Smooth muscle cell of bladder (primary cell): Measurements from ENCODE around the gene FAM241B. TPM values are rescaled to one million over a fixed set of nuclear protein-coding genes. Genes with fewer than 3 reads are reported as not detected.

ENCODE experiments used
- total RNA-seq: library from RNA; depleted of rRNA; stranded (reverse); fragments of >200 nt; gene quantifications from 2 replicates; pipeline ENCODE4 v1.2.3, GENCODE V29; 2014

The FAM241B gene, protein sequence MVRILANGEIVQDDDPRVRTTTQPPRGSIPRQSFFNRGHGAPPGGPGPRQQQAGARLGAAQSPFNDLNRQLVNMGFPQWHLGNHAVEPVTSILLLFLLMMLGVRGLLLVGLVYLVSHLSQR
- total RNA-seq = 0.46 TPM in 1 of 2 replicates, not detected in the other

DNA sequence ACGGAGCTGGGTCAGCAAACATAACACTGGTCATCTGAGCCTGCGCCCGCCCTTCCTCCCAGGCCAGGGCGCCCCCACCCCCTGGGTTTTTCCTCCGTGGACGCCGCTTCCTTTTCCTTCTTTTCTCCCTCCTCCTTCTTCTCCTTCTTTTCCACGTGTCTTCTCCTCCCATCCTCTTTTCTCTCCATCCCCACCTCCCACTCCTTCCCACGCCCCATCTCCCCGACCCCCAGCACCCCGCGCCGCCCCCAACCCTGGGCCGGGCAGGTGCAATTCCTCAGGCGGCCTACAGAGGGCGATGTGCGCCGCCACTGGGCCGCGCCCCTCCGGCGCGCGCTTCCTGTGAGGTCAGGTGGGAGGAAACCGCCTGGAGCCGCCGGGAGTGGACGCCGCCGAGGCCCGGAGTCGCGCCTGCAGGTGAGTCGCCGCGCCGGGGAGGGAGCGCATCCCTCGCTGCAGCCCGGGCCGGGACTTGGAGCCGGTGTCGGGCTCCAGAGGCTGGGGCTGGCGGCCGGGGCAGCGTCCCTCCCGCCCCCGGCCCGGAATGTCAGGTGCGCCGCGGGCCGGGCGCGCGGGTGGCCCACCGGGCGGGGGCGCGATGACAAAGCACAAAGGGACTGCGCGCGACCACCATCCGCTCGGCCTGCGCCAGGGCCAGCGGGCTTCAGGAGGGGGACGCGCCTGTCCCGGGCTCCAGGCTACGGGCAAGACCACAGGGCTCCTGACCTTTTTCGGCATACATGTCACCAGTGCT lies at the start of gene FAM241B:
FAM241B (plus strand) TSS at position 351 of the 754 bp plus-strand sequence. CDS start 1,497 bp downstream, outside the sequence.

Other genes starting within 250 kb of the FAM241B start
- 0.09 TPM in 1 of 2 replicates, not detected in the other for gene TACR2, start 213.3 kb upstream of the FAM241B start, total RNA-seq
- gene TSPAN15, start 178.8 kb upstream of the FAM241B start, total RNA-seq = 0.85 and 1.6 TPM in 2 replicates
- gene NEUROG3, start 56.8 kb upstream of the FAM241B start, total RNA-seq = not detected in 2 replicates
- gene COL13A1, start 171.7 kb downstream of the FAM241B start, total RNA-seq = 11.7 and 20.3 TPM in 2 replicates